Pancreas (tissue), 10 donors: ENCODE measurements around the gene CTIF. TPM values are rescaled to one million over a fixed set of nuclear protein-coding genes. Genes with fewer than 3 reads are reported as not detected.

Source experiments
- ATAC-seq, 4 donors: fragments of 200-7000 bp; cut with Tn5 transposase; one replicate each; pipeline versions ENCODE4 v1.8.0 to v1.9.1; 2020; ENCODE audit warnings: mild to moderate bottlenecking in 4 of 4, moderate library complexity in 4 of 4
- DNase-seq, 6 donors: peaks; one replicate each; pipeline ENCODE4 v3.0.0-alpha.2; 2020
- FAIRE-seq: peaks from 2 replicates; lab custom pipeline; 2012; peaks lifted over from hg19 to GRCh38; lab: Jason Lieb, UNC
- H3K27ac ChIP-seq, 4 donors: fragments of 200-600 bp; sonication (generic); 1 replicate in 3 of 4; 2 replicates in 1 of 4; pipeline versions ENCODE4 v1.5.0 to v1.8.0; 2020
- H3K27me3 ChIP-seq, 4 donors: fragments of 200-600 bp; one replicate each; pipeline ENCODE4 v1.8.0; 2021
- H3K36me3 ChIP-seq, 3 donors: fragments of 200-600 bp; sonication (generic) in 1 of 3; one replicate each; pipeline versions ENCODE4 v1.5.0 to v1.8.0; 2020 to 2021
- H3K4me1 ChIP-seq, 3 donors: fragments of 200-600 bp; one replicate each; pipeline ENCODE4 v1.8.0; 2021
- H3K4me3 ChIP-seq, 4 donors: fragments of 200-600 bp; sonication (generic) in 2 of 4; one replicate each; pipeline versions ENCODE4 v1.5.0 to v1.8.0; 2020 to 2021
- H3K9me3 ChIP-seq, 4 donors: fragments of 200-600 bp; one replicate each; pipeline ENCODE4 v1.8.0; 2021
- CTCF ChIP-seq, 4 donors: fragments of 200-600 bp; sonication (generic) in 3 of 4; IDR thresholded peaks; one replicate each; pipeline versions ENCODE4 v1.5.0 to v1.8.0; 2021; ENCODE audit warnings: antibody characterized with exemption in 4 of 4
- WGBS, 2 donors: extraction: QIAGEN DNeasy Blood & Tissue Kit; methylation state at CpG; one replicate each; pipeline ENCODE4 v1.1.7; 2013; 5-methylcytosine and 5-hydroxymethylcytosine counted together
- intact Hi-C, 3 donors: fragments of 100-400 bp; cut with DNase I; formaldehyde crosslinking; loops; one replicate each; pipeline versions ENCODE4 v1.11.1 to v1.14.2; 2022
- polyA plus RNA-seq, 2 donors: library from polyadenylated mRNA; stranded (reverse); fragments of 200-250 nt; gene quantifications; one replicate each; pipeline ENCODE4 v1.2.3, GENCODE V29; 2013
- total RNA-seq, 6 donors: library from RNA; stranded (reverse); fragmentation: NEBNext Ultra II Directional in 4 of 6; extraction: Animal tissue kit (Norgen Biotek cat#: 25700) in 4 of 6; gene quantifications; one replicate each; pipeline versions ENCODE4 v1.2.1 to v1.2.4, GENCODE V29; 2021 to 2023
- donor health status: healthy with polysubstance abuse.
- donor health status: DM: no; HTN: no; CAD: no; lungs with moderate emphysema.
- donor health status: DM: no; HTN: no; CAD: no.
- donor health status: control.
- donor health status: control.
- donor health status: Bipolar disorder and iron deficiency.
- donor health status: DM: yes; HTN: yes; CAD: no.
- donor health status: DM: no; HTN: no; CAD: no.
- donor health status: DM: no; HTN: no; CAD: no.
- donor health status: DM: yes; HTN: yes; CAD: no.

CTIF gene
- total and polyA plus RNA-seq, 8 donors: 15.1 to 27.4 (median 16.7) TPM

- intact Hi-C loops: no loop called here
- Histone ChIP-seq H3K27me3 (no peaks in the 10 kb centered on the region), H3K27ac (no peak overlapping the region), H3K4me3 (no peak overlapping the region), H3K4me1 (no peaks in the 10 kb centered on the region), H3K9me3 (no peaks in the 10 kb centered on the region), H3K36me3 (no peaks in the 10 kb centered on the region)
- 83 to 86% methylated on average over 10 of the region's 10 CpGs for WGBS, 2 donors
- no peak for DNase-seq
- no peak for FAIRE-seq
- no peak for TF ChIP-seq CTCF (IDR thresholded peaks at IDR 0.05)
- ATAC-seq: no peak
Measured at GRCh38 chr18:48572402-48573126, 33.7 kb downstream of the CTIF start.

DNA sequence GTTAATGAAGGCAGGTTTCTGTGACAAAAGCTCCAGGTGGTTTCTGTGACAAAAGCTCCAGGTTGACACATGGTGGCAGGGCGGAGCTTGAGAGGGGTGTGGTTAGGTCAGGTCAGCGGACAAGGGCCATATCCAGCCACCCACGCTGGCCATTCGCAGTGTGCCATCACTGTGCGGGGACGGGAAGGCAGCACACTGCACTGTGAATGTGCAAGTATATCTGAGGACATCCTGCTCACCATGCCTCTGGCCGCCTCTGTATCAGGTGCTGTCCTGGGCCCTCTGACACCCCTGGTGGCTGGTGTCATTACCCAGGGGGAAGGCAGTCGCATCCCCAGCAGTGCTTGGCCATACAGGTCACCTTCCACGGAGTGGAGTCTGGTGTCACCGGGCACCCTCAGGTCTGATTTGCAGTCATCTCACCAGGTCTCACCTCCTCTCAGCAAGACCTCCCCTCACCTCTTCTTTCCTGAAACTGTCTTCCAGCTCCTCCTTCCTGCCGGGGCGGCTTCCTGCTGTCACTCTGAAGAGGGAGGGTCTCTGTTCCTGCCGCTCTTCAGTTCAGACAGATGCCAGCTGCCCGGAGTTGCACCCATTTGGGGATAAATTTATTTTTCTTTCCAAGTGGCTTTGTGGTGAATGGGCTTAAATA is 34.9 kb downstream of the CTIF start:
- ATAC-seq: no peak
- no peak overlapping the region for H3K4me3 ChIP-seq
- no peak overlapping the region for H3K27ac ChIP-seq
- 91 to 93% methylated on average over 14 of the region's 14 CpGs for WGBS, 2 donors
- H3K9me3 ChIP-seq: no peaks in the 10 kb centered on the region
- intact Hi-C loops: no loop called here
- no peak for DNase-seq
- TF ChIP-seq CTCF (IDR thresholded peaks at IDR 0.05): no peak
- H3K36me3 ChIP-seq: no peaks in the 10 kb centered on the region
- FAIRE-seq: no peak
- H3K27me3 ChIP-seq: no peaks in the 10 kb centered on the region
- H3K4me1 ChIP-seq: no peaks in the 10 kb centered on the region

DNA sequence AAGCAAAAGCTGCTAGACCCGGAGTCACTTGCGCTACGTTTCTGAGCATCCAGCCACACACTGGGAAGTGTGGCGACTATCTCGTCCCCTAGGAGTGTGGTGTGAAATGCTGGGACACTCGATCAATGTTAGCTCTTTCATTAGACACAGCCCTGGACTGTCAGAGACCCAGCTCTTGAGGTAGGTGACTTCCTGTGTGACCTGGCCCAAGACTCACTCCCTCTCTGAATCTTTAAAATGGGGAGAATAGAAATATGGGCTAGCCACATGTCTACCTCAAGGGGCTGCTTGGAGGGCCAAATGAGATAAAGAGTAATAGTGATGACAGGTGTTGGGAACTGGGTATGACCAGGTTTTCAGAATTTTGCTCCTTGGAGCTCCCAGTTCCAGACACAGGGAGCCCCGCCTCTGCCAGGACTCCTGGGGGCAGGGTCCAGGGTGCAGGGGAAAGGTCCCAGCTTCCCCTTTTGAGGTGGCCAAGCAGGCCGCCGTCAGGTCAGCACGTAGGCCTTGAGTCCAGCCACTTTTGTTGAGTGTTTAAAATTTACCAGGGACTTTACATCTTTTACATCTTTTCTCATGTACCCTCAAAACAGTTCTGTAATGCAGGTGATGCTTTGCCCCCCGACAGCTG is 36.0 kb downstream of the CTIF start:
- H3K27ac ChIP-seq: no peak overlapping the region
- WGBS, 2 donors: 83 to 86% methylated on average over 11 of the region's 11 CpGs
- no peaks in the 10 kb centered on the region for H3K36me3 ChIP-seq
- DNase-seq (no peak), FAIRE-seq (no peak), ATAC-seq (no peak)
- H3K4me3 ChIP-seq: no peak overlapping the region
- intact Hi-C loops: no loop called here
- no peaks in the 10 kb centered on the region for H3K4me1 ChIP-seq
- H3K27me3 ChIP-seq: no peaks in the 10 kb centered on the region
- TF ChIP-seq CTCF (IDR thresholded peaks at IDR 0.05): no peak
- H3K9me3 ChIP-seq: no peaks in the 10 kb centered on the region

DNA sequence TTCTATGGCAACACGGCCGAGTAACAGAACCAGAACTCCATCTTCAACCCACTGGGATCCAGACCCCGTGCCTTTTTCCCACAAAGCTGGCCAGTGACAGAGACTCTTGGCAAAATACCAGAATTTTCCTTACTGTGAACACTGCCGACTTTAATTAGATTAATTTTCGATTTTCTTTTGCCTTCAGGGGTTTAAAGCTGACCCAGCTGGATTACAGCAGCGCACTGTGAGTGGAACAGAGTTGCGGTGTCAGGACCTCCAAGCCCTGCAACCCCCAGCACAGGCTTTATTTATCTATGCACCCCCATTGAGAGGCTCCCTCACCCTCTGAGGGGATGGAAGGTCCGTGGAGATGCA is 36.4 kb downstream of the CTIF start:
- ATAC-seq (no peak), DNase-seq (no peak), FAIRE-seq (no peak)
- 73 to 77% methylated on average over 8 of the region's 8 CpGs for WGBS, 2 donors
- Histone ChIP-seq H3K4me3 (no peak overlapping the region), H3K36me3 (no peaks in the 10 kb centered on the region), H3K27ac (no peak overlapping the region), H3K27me3 (no peaks in the 10 kb centered on the region), H3K4me1 (no peaks in the 10 kb centered on the region), H3K9me3 (no peaks in the 10 kb centered on the region)
- intact Hi-C loops: no loop called here
- no peak for TF ChIP-seq CTCF (IDR thresholded peaks at IDR 0.05)
